GM18909 (cell line): ENCODE measurements around the gene PLXNC1.
A peak's percentile ranks its signal among the peaks of the same experiment; 100 is the strongest.

Source experiments
- ATAC-seq: cut with Tn5 transposase; IDR thresholded peaks from one replicate; pipeline ENCODE4 v1.9.1; 2021; ENCODE audit warnings: mild to moderate bottlenecking; ENCODE audit not compliant: unreplicated experiment, poor library complexity

Gene PLXNC1

GRCh38 chr12:94175763-94176668, 27.6 kb downstream of the PLXNC1 start:
- ATAC-seq = peak; percentile 35

GRCh38 chr12:94178054-94178453, 29.7 kb downstream of the PLXNC1 start:
- no peak for ATAC-seq

GRCh38 chr12:94178882-94179281, 30.5 kb downstream of the PLXNC1 start:
- no peak for ATAC-seq

DNA sequence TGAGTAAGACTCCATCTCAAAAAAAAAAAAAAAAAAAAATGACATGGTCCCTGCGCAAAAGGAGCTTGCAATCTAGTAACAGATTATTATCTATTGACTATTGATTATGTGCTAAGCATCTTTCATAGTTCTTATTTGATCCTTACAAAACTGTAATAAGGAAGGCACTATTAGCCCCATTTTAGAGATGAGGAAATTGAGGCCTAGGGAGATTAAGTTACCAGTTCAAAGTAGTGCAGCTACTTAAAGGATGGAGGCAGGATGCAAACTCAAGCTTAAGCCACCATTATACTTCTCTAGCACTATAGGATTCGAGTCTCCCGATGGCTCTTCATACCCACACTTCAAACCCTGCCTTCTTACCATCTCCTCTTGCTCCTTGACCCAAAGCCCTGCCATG, 31.3 kb downstream of the PLXNC1 start:
- no peak for ATAC-seq

GRCh38 chr12:94180558-94181296, 32.4 kb downstream of the PLXNC1 start:
- ATAC-seq = no peak

- no peak for ATAC-seq
Measured at GRCh38 chr12:94182986-94183707, 34.8 kb downstream of the PLXNC1 start.

GRCh38 chr12:94183708-94184379, 35.5 kb downstream of the PLXNC1 start:
- ATAC-seq = no peak

DNA sequence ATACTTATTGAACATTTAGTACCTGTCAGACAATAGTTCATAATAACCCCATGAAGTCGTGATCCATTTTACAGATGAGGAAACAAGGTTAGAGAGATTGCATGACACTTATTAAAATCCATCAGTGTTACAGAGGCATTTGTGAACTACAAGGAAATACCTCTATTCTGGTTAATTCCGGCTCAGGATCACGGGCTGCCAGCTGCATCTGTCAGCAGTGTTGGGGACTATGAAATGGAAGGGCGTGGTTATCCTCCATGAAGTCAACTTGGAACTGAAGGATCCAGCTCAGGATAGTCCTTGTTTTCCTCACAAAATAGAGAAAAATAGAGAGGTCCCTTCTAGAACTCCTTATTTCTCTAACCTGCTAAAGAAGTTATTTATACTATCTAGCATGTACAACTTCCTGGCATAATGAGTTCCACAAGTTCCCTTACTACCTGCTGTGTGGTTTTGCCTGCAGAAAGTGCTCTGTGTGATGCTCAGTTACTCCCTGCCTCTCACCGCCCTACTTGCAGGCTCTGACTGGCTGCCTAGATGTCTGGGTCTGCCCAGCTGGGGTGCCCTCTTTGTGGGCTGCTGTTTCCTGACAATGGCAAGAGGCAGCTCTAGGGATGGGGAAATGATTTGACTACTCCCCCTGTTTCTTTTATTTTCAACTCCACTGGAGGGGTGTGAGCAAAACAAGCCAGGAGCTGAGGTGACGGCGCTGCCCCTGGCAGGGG, 36.8 kb downstream of the PLXNC1 start:
- no peak for ATAC-seq

GRCh38 chr12:94185801-94186200, 37.4 kb downstream of the PLXNC1 start:
- no peak for ATAC-seq

DNA sequence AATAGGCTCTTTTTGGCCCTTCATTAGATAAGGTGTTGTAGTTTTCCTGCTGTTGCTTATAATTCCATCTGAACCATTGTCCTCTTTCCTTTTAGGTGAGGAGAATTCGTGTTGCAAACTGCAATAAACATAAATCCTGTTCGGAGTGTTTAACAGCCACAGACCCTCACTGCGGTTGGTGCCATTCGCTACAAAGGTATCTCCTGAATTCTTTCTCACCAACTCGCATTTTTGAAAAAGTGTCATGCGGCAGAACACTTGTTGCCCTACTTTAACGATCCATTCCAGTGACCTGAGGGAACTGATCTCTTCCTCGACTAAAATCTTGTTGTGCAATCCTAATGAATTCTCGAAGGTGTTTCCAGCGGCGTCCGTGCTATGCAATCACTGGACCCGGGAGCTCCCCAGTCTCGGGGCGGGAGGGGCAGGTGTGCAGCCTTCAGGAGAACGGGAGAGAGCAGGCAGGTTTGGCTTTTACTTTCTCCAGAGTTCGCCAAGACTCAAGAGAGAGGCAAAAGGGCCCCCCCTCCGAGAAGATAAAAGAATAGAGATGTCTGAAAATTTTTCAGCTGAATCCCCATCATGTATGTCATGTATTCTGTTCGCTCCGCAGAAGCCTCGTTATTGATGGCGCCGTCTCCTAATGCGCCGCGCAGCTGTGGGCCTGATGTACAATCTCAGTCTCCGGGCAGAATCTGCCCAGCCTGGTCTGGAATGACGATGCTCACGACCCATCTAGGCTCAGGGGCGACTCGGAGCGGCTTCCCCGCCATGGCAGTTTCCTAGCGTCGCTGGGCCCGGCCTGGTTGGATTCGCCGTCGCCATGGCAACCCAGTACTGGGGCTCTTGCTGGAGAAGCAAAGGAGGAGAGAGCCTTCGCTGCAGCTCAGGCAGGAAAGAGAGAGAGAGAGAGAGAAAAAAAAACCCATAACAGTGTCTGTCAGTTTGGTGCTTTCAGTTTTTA, 38.2 kb downstream of the PLXNC1 start:
- no peak for ATAC-seq

DNA sequence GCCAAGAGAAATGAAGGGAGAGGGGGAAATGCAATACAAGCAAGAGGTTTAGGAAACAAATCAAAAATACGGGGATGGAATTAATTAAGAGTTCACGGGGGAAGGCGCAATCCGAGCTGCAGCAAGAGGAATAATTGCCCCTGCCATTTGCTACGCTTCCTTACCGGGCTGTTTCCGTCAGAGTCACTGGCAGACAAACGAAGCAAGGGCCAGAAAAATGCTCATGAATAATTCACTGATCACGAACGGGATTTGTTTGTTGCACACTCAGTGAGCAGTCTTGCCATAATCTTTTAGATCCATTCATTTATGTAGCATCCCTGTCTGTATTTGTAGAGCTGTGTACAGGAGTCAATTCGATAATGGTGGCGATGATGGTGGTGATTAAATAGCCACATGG, 39.0 kb downstream of the PLXNC1 start:
- no peak for ATAC-seq

GRCh38 chr12:94190623-94191022, 42.2 kb downstream of the PLXNC1 start:
- no peak for ATAC-seq

DNA sequence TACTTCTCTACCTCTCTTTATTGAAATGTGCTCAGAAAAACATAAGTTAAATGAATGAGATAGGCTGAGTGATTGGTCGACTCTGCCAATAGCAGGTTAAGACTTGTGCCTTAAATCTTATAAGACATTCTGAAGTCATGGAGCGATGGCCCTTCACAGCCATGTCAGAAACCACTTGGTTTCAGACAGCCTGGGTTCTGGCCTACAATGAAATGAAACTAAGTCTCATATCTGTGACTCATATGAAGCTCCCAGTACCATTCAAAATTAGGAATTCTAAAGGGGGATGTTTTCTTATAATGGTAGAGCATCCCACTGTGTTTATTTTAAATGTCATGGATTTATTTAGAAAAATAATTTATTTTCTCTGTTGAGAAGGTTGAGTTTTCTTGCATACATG, 42.6 kb downstream of the PLXNC1 start:
- no peak for ATAC-seq

GRCh38 chr12:94191811-94192210, 43.4 kb downstream of the PLXNC1 start:
- ATAC-seq = no peak

DNA sequence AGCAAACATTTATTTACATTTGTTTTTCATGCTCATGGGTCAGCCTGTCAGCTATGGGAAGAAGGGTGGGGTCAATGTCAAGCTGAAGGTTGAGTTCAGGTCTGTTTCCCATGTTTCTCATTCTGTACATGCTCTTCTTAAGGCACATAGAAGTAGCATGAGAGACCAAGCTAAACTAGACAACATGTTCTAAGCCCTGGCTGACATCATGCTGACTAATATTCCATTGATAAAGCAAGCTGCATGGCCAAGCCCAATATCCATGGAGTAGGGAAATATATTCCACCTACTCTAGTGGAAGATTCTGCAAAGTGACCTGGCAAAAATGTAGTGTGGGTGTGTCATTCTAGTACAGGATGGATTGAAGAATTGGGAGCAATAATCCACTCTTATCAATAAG, 44.1 kb downstream of the PLXNC1 start:
- ATAC-seq = no peak

GRCh38 chr12:94193168-94193567, 44.8 kb downstream of the PLXNC1 start:
- ATAC-seq = no peak

- ATAC-seq = no peak
Measured at GRCh38 chr12:94195483-94195882, 47.1 kb downstream of the PLXNC1 start.

GRCh38 chr12:94198469-94198868, 50.1 kb downstream of the PLXNC1 start:
- no peak for ATAC-seq

- no peak for ATAC-seq
Measured at GRCh38 chr12:94198872-94199271, 50.5 kb downstream of the PLXNC1 start.
